ENCODE results near the gene OR51B6. TPM values are rescaled to one million over a fixed set of nuclear protein-coding genes. Genes with fewer than 3 reads are reported as not detected.

Gene OR51B6
- total RNA-seq, 1 experiment from 2014 or later: not detected

GRCh38 chr11:5368502-5369043, 17.3 kb downstream of the OR51B6 start:
- H3K4me3 ChIP-seq (ENCODE audit: low read length): no peak overlapping the region
- no peak overlapping the region for H3K27ac ChIP-seq (ENCODE audit: low read length)
- no peak overlapping the region for H3K9ac ChIP-seq (ENCODE audit: low read length)
- no peaks in the 10 kb centered on the region for H3K9me2 ChIP-seq (replicated peaks; ENCODE audit: insufficient read depth, low read length)
- no peak overlapping the region for H2AFZ ChIP-seq (ENCODE audit: low read length)
- H3K9me3 ChIP-seq (ENCODE audit: low read length): no peaks in the 10 kb centered on the region
- H3K36me3 ChIP-seq (ENCODE audit: insufficient read depth, low read length): no peaks in the 10 kb centered on the region
- H3K27me3 ChIP-seq (ENCODE audit: low read length): no peaks in the 10 kb centered on the region
- no peaks in the 10 kb centered on the region for H3K79me2 ChIP-seq (ENCODE audit: low read length)
- no peaks in the 10 kb centered on the region for H3K4me1 ChIP-seq (ENCODE audit: low read length)
- no peaks in the 10 kb centered on the region for H4K20me1 ChIP-seq (ENCODE audit: insufficient read depth, low read depth, low read length)
- DNase-seq: no peak
- H3K4me2 ChIP-seq (ENCODE audit: low read depth, low read length, poor library complexity, severe bottlenecking): no peak overlapping the region

GRCh38 chr11:5369789-5370188, 18.5 kb downstream of the OR51B6 start:
- H3K79me2 ChIP-seq (ENCODE audit: low read length): no peaks in the 10 kb centered on the region
- no peak overlapping the region for H3K4me2 ChIP-seq (ENCODE audit: low read depth, low read length, poor library complexity, severe bottlenecking)
- no peaks in the 10 kb centered on the region for H4K20me1 ChIP-seq (ENCODE audit: insufficient read depth, low read depth, low read length)
- no peak overlapping the region for H3K9ac ChIP-seq (ENCODE audit: low read length)
- H3K4me3 ChIP-seq (ENCODE audit: low read length): no peak overlapping the region
- no peaks in the 10 kb centered on the region for H3K36me3 ChIP-seq (ENCODE audit: insufficient read depth, low read length)
- H3K9me2 ChIP-seq (replicated peaks; ENCODE audit: insufficient read depth, low read length): no peaks in the 10 kb centered on the region
- H3K27ac ChIP-seq (ENCODE audit: low read length): no peak overlapping the region
- H2AFZ ChIP-seq (ENCODE audit: low read length): no peak overlapping the region
- no peaks in the 10 kb centered on the region for H3K4me1 ChIP-seq (ENCODE audit: low read length)
- DNase-seq: peak; percentile 57
- H3K27me3 ChIP-seq (ENCODE audit: low read length): no peaks in the 10 kb centered on the region
- no peaks in the 10 kb centered on the region for H3K9me3 ChIP-seq (ENCODE audit: low read length)

GRCh38 chr11:5380740-5381342, 29.5 kb downstream of the OR51B6 start:
- Histone ChIP-seq H3K27ac (ENCODE audit: low read length) (no peak overlapping the region), H2AFZ (ENCODE audit: low read length) (no peak overlapping the region), H3K79me2 (ENCODE audit: low read length) (no peaks in the 10 kb centered on the region), H3K9me3 (ENCODE audit: low read length) (no peaks in the 10 kb centered on the region), H3K36me3 (ENCODE audit: insufficient read depth, low read length) (no peaks in the 10 kb centered on the region), H4K20me1 (ENCODE audit: insufficient read depth, low read depth, low read length) (no peaks in the 10 kb centered on the region), H3K9me2 (replicated peaks; ENCODE audit: insufficient read depth, low read length) (no peaks in the 10 kb centered on the region), H3K4me1 (ENCODE audit: low read length) (no peaks in the 10 kb centered on the region), H3K4me2 (ENCODE audit: low read depth, low read length, poor library complexity, severe bottlenecking) (no peak overlapping the region), H3K27me3 (ENCODE audit: low read length) (no peaks in the 10 kb centered on the region), H3K9ac (ENCODE audit: low read length) (no peak overlapping the region), H3K4me3 (ENCODE audit: low read length) (no peak overlapping the region)
- DNase-seq: peak; percentile 76

- Histone ChIP-seq H3K79me2 (ENCODE audit: low read length) (no peaks in the 10 kb centered on the region), H4K20me1 (ENCODE audit: insufficient read depth, low read depth, low read length) (no peaks in the 10 kb centered on the region), H3K27ac (ENCODE audit: low read length) (no peak within 1 kb of the TSS), H3K9ac (ENCODE audit: low read length) (no peak within 1 kb of the TSS), H3K4me3 (ENCODE audit: low read length) (no peak within 1 kb of the TSS), H3K9me3 (ENCODE audit: low read length) (no peaks in the 10 kb centered on the region), H3K4me1 (ENCODE audit: low read length) (no peaks in the 10 kb centered on the region), H3K4me2 (ENCODE audit: low read depth, low read length, poor library complexity, severe bottlenecking) (no peak within 1 kb of the TSS), H3K9me2 (replicated peaks; ENCODE audit: insufficient read depth, low read length) (no peaks in the 10 kb centered on the region), H2AFZ (ENCODE audit: low read length) (no peak within 1 kb of the TSS), H3K36me3 (ENCODE audit: insufficient read depth, low read length) (no peaks in the 10 kb centered on the region), H3K27me3 (ENCODE audit: low read length) (no peaks in the 10 kb centered on the region)
- no peak for DNase-seq
These were observed 32.3 kb downstream of the OR51B6 start, which contains the start of gene OR51M1 for GRCh38 chr11:5383576-5383975. Gene OR51M1 (plus strand): TSS chr11:5383812. CDS start chr11:5389399, 5,587 bp downstream.

- H3K79me2 ChIP-seq (ENCODE audit: low read length): no peaks in the 10 kb centered on the region
- no peaks in the 10 kb centered on the region for H3K4me1 ChIP-seq (ENCODE audit: low read length)
- no peaks in the 10 kb centered on the region for H3K27me3 ChIP-seq (ENCODE audit: low read length)
- no peaks in the 10 kb centered on the region for H3K36me3 ChIP-seq (ENCODE audit: insufficient read depth, low read length)
- no peak overlapping the region for H3K9ac ChIP-seq (ENCODE audit: low read length)
- H3K9me3 ChIP-seq (ENCODE audit: low read length): no peaks in the 10 kb centered on the region
- H4K20me1 ChIP-seq (ENCODE audit: insufficient read depth, low read depth, low read length): no peaks in the 10 kb centered on the region
- H3K4me2 ChIP-seq (ENCODE audit: low read depth, low read length, poor library complexity, severe bottlenecking): no peak overlapping the region
- DNase-seq: no peak
- no peak overlapping the region for H3K27ac ChIP-seq (ENCODE audit: low read length)
- H2AFZ ChIP-seq (ENCODE audit: low read length): no peak overlapping the region
- no peak overlapping the region for H3K4me3 ChIP-seq (ENCODE audit: low read length)
- H3K9me2 ChIP-seq (replicated peaks; ENCODE audit: insufficient read depth, low read length): no peaks in the 10 kb centered on the region
These were observed 33.0 kb downstream of the OR51B6 start for GRCh38 chr11:5384335-5384734.

GRCh38 chr11:5390210-5390609, 38.9 kb downstream of the OR51B6 start:
- Histone ChIP-seq H3K9me3 (ENCODE audit: low read length) (no peaks in the 10 kb centered on the region), H3K27ac (ENCODE audit: low read length) (no peak overlapping the region), H3K4me3 (ENCODE audit: low read length) (no peak overlapping the region), H3K4me1 (ENCODE audit: low read length) (no peaks in the 10 kb centered on the region), H3K9me2 (replicated peaks; ENCODE audit: insufficient read depth, low read length) (no peaks in the 10 kb centered on the region), H3K4me2 (ENCODE audit: low read depth, low read length, poor library complexity, severe bottlenecking) (no peak overlapping the region), H4K20me1 (ENCODE audit: insufficient read depth, low read depth, low read length) (no peaks in the 10 kb centered on the region), H2AFZ (ENCODE audit: low read length) (no peak overlapping the region), H3K9ac (ENCODE audit: low read length) (no peak overlapping the region), H3K79me2 (ENCODE audit: low read length) (no peaks in the 10 kb centered on the region), H3K36me3 (ENCODE audit: insufficient read depth, low read length) (no peaks in the 10 kb centered on the region), H3K27me3 (ENCODE audit: low read length) (no peaks in the 10 kb centered on the region)
- peak; percentile 44 for DNase-seq

- no peak for DNase-seq
- Histone ChIP-seq H3K27ac (ENCODE audit: low read length) (no peak overlapping the region), H3K9ac (ENCODE audit: low read length) (no peak overlapping the region), H3K9me3 (ENCODE audit: low read length) (no peaks in the 10 kb centered on the region), H3K36me3 (ENCODE audit: insufficient read depth, low read length) (no peaks in the 10 kb centered on the region), H3K27me3 (ENCODE audit: low read length) (no peaks in the 10 kb centered on the region), H4K20me1 (ENCODE audit: insufficient read depth, low read depth, low read length) (no peaks in the 10 kb centered on the region), H2AFZ (ENCODE audit: low read length) (no peak overlapping the region), H3K79me2 (ENCODE audit: low read length) (no peaks in the 10 kb centered on the region), H3K4me3 (ENCODE audit: low read length) (no peak overlapping the region), H3K4me1 (ENCODE audit: low read length) (no peaks in the 10 kb centered on the region), H3K9me2 (replicated peaks; ENCODE audit: insufficient read depth, low read length) (no peaks in the 10 kb centered on the region), H3K4me2 (ENCODE audit: low read depth, low read length, poor library complexity, severe bottlenecking) (no peak overlapping the region)
These were observed 42.8 kb downstream of the OR51B6 start for GRCh38 chr11:5394091-5394490.

GRCh38 chr11:5398936-5399335, 47.6 kb downstream of the OR51B6 start:
- Histone ChIP-seq H2AFZ (ENCODE audit: low read length) (no peak overlapping the region), H3K9me2 (replicated peaks; ENCODE audit: insufficient read depth, low read length) (no peaks in the 10 kb centered on the region), H3K4me1 (ENCODE audit: low read length) (no peaks in the 10 kb centered on the region), H3K27ac (ENCODE audit: low read length) (no peak overlapping the region), H3K9me3 (ENCODE audit: low read length) (no peaks in the 10 kb centered on the region), H4K20me1 (ENCODE audit: insufficient read depth, low read depth, low read length) (no peaks in the 10 kb centered on the region), H3K4me3 (ENCODE audit: low read length) (no peak overlapping the region), H3K36me3 (ENCODE audit: insufficient read depth, low read length) (no peaks in the 10 kb centered on the region), H3K27me3 (ENCODE audit: low read length) (no peaks in the 10 kb centered on the region), H3K79me2 (ENCODE audit: low read length) (no peaks in the 10 kb centered on the region), H3K4me2 (ENCODE audit: low read depth, low read length, poor library complexity, severe bottlenecking) (no peak overlapping the region), H3K9ac (ENCODE audit: low read length) (no peak overlapping the region)
- no peak for DNase-seq

Data from Karpas-422 (cell line).